ENCODE results near the gene USH2A.

The USH2A gene

GRCh38 chr1:216258856-216259255 lies 164.4 kb downstream of the USH2A start:
- no peak for DNase-seq

GRCh38 chr1:216258386-216258785 lies 164.9 kb downstream of the USH2A start:
- DNase-seq = no peak

- DNase-seq = no peak
Observed at GRCh38 chr1:216250861-216251260, 172.4 kb downstream of the USH2A start.

- no peak for DNase-seq
Observed at GRCh38 chr1:216248628-216249027, 174.6 kb downstream of the USH2A start.

- DNase-seq = no peak
Observed at GRCh38 chr1:216247937-216248336, 175.3 kb downstream of the USH2A start.

- no peak for DNase-seq
Observed at GRCh38 chr1:216246577-216247203, 176.6 kb downstream of the USH2A start.

GRCh38 chr1:216238844-216239243 lies 184.4 kb downstream of the USH2A start:
- DNase-seq = no peak

- no peak for DNase-seq
Observed at GRCh38 chr1:216237927-216238542, 185.2 kb downstream of the USH2A start.

GRCh38 chr1:216224233-216224632 lies 199.0 kb downstream of the USH2A start:
- DNase-seq = no peak

- no peak for DNase-seq
Observed at GRCh38 chr1:216223486-216223885, 199.8 kb downstream of the USH2A start.

- no peak for DNase-seq
Observed at GRCh38 chr1:216222288-216222687, 201.0 kb downstream of the USH2A start.

- DNase-seq = no peak
Observed at GRCh38 chr1:216221260-216221700, 202.0 kb downstream of the USH2A start.

GRCh38 chr1:216216305-216216704 lies 206.9 kb downstream of the USH2A start:
- DNase-seq = no peak

GRCh38 chr1:216215169-216215568 lies 208.1 kb downstream of the USH2A start:
- DNase-seq = no peak

GRCh38 chr1:216212826-216213225 lies 210.4 kb downstream of the USH2A start:
- DNase-seq = no peak

GRCh38 chr1:216210081-216210480 lies 213.2 kb downstream of the USH2A start:
- no peak for DNase-seq

GRCh38 chr1:216209125-216209524 lies 214.1 kb downstream of the USH2A start:
- no peak for DNase-seq

- DNase-seq = no peak
Observed at GRCh38 chr1:216207154-216207553, 216.1 kb downstream of the USH2A start.

- no peak for DNase-seq
Observed at GRCh38 chr1:216205176-216205575, 218.1 kb downstream of the USH2A start.

- no peak for DNase-seq
Observed at GRCh38 chr1:216201946-216202345, 221.3 kb downstream of the USH2A start.

- DNase-seq = no peak
Observed at GRCh38 chr1:216200941-216201340, 222.3 kb downstream of the USH2A start.

GRCh38 chr1:216194721-216195120 lies 228.5 kb downstream of the USH2A start:
- no peak for DNase-seq

- no peak for DNase-seq
Observed at GRCh38 chr1:216193839-216194443, 229.3 kb downstream of the USH2A start.

GRCh38 chr1:216190438-216190837 lies 232.8 kb downstream of the USH2A start:
- DNase-seq = no peak

GRCh38 chr1:216186816-216187215 lies 236.4 kb downstream of the USH2A start:
- no peak for DNase-seq

Data from activated effector memory CD4-positive, alpha-beta T cell treated with anti-CD3 and anti-CD28 coated beads, Interleukin-2, amount 50 U/mL, for 16 hours (primary cell).